ENCODE measurements around the gene CLEC16A.

Gene CLEC16A

DNA sequence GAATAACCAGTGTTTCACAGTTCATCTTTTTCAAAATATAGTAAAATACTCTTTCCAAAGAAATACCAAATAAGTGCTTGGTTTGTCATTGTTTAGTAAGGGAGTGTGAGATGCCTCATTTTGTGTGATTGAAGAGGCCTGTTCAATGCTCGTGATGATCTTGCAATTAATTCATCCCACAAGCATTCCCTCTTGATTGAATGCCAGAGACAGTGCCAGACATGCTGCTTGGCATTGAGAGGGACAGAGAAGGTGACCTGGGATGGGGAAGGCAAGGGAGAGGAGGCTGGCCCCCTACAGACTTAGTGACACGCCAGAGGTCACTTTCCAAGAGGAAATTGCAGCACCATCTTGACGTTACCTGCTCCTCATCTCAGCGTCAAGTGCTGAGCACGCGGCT is 49.3 kb downstream of the CLEC16A start:
- no peak for DNase-seq

DNA sequence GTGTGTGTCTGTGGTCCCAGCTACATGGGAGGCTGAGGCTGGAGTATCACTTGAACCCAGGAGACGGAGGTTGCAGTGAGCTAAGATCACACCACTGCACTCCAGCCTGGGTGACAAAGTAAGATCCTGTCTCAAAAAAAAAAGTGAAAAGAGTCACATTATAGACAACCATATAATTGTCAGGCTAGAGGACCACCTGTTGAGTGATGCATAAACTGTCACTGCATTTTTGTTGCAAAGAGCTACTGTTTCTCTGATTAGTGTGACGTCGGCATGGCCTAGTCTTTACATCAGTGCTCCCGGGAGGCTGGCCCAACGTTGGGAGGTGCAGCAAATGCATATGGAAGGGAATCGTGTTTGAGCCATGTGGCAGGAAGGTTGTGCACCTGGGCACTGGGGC is 50.2 kb downstream of the CLEC16A start:
- no peak for DNase-seq

DNA sequence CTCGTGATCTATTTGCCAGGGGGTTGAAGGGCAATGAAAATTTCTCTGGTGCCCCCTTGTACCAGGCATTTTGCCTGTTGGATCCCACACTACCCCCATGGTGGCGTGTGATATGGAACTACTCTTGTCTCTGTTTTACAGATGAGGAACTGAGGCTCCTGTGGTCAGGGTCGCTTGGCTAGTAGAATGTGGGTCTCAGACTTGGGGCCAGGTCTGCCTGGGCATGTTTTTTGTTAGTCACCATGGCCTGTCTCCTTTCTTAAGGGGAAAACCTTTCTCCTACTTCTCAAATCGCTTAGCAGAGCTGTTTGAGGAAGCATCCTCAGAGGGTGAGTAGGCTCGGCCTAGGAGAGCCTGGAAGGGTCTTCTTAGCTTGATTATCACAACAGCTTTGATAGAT is 51.2 kb downstream of the CLEC16A start:
- DNase-seq: no peak

DNA sequence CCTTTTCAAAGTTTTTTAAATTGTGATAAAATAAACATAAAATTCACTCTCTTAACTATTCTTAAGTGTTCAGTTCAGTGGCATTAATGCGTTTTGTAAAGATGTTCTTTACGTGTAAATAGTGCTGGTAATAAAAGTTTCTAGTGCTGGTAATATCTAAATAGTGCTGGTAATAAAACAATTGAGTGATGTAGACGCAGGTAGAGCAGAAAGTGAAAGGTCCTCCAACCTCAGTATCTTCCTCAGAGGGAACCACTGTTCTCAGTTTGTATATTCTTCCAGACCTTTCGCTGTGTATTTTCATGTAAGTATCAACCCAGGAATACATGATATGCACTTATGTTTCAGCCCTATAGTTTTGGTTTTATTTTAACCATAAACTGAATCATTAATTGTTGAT is 53.1 kb downstream of the CLEC16A start:
- DNase-seq: no peak

DNA sequence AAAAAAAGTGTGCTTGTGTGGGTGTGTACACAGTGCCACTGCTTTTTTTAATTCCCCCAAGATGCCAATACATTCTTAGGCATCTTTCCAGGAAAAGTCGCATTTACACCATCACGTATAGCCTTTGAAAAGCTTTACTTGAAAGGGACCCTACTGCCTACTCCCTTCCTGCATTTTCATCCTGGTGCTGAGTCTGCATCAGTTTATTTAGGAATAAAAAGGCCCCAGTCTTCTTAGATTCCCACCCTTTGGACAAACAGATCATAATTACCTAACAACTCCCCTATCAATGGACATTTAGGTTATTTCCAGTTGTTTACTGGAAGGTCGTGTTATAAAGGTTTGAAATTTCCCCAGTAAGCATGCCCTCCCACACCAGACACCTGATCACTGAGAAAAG is 54.9 kb downstream of the CLEC16A start:
- no peak for DNase-seq

DNA sequence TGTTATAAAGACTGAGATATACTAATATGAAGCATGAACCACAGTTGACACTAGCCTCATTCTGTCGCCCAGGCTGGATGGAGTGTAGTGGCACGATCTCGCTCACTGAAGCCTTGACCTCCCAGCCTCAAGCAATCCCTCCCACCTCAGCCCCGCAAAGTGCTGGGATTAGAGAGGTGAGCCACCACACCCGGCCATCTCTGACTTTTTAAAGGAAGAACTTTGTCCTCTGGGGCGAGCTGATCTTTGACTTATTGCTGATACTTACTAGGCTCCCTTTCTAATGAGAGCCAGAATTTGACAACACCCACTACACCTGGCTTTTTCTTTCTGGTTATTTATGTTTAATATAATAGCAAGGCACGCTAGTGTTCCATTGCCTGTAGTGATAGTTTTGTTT is 57.2 kb downstream of the CLEC16A start:
- DNase-seq: no peak

DNA sequence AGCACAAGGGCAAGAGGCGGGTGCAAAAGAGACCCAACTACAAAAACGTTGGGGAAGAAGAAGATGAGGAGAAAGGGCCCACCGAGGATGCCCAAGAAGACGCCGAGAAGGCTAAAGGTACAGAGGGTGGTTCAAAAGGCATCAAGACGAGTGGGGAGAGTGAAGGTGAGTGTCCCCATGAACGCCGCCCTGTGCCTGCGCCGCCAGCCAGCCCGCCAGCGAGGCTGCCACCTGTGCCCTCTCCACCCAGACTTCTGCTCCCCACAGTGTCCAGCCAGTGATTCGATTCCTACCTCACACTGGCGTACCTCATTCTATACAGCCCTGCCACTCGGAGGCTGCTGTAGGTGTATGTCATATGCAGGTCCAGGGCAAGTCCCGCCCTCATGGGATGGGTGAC is 58.8 kb downstream of the CLEC16A start:
- no peak for DNase-seq

DNA sequence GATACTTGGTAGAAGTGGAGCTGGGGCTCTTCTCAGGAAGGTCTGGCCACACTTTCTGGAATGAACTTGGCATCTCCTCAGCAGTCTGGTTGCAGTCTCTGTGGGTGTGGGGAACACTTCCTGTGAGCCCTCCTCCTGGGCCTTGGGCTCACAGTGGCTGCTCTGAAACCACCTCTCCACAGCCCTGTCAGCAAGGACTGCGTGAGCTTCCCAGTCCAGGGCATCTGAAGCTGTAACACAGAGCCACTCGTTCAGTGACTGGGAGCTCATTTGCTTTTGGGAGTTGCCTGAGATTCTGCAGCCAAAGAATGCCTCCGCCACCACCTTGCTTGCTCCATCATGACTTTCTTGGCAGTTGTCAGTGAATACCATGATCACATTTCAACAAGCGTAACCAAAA is 60.0 kb downstream of the CLEC16A start:
- DNase-seq: no peak

DNA sequence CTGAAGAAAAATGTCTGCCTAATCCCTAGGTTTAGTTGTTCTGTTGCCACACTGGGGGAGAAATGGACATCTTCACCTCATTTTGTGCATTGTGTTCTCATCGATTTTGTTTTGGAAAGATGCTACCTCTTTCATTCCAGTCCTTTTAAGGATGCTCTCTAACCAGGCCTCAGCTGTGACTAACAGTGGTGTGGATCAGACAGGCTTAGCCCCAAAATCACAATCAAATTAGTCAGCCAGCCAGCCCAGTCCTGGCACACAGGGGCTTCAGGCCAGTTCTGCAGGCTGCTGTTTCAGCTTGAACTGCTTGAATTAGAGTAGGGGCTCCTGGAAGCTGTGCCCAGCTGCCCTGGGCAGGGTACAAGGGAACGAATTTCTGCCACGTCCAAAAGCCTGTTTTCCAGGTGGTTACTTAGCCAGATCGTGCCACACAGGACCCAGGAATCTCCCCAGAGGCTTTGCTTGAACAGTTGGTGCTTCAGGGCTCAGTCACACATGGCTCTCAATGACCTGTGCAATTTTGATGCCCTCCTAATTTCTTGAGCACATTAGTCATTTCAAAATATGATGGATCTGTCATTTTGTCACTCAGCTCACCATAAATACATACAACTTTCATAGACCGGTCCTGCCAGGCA is 60.7 kb downstream of the CLEC16A start:
- DNase-seq: no peak

DNA sequence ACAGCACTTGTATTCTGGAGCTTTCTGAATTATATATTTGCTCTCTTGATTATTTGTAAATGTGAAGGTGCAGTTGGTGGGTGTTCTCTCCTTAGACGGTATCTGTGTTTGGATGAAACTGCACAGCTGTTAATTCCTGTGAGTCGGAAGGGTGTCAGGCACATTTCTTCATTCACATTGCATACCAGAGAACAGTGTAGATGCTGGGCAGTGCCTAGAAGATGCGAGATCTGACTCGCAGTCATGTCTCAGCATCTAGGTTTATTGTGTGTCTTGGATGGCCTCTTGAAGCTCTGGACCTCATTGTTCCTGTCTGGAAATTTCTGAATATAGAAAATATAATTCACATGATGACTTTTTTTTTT is 61.2 kb downstream of the CLEC16A start:
- no peak for DNase-seq

DNA sequence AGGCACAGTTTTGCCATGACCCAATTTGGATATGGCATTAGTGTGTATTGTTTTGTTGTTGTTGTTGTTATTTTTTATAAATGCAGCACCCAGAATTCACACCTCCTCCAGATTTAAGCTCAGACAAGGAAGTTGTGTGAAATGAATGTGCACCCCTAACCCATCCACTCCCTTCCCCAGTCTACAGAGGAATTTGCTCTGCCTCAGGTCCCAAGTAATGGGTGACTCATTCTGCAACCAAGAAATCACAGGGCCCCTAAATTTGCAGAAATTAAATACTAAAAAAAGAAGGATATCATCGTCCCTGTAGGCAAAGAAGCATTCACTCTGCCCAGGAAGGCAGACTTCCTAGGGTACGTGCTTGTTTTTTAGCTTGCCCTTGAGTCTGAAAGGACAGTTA is 62.3 kb downstream of the CLEC16A start:
- DNase-seq: no peak

DNA sequence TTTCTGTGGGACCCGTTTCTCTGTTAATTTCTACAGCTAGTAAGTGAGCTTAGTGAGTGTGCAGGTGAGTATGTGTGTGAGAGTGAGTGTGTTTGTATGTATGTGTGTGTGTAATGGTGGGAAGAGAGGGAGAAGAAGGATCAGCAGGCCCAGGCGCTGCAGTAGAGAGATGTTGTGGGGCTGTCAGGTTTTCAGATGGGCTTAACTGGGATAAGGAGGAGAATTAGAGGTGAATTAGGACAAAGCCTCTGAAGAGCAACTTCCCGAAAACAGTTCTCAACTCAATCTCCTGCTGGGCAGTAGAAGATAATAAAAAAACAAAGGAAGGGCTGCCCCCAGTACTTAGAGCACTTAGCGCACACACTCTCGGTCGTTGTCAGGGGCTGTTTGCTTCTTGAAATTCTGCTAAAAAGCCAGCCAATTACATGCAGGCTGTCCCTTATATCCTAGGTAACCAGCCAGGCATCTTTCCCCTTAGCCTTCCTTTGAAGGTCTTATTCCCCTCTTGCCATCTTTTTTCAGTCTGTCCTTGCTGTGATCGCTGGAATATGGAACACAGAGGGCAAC is 63.4 kb downstream of the CLEC16A start:
- no peak for DNase-seq

DNA sequence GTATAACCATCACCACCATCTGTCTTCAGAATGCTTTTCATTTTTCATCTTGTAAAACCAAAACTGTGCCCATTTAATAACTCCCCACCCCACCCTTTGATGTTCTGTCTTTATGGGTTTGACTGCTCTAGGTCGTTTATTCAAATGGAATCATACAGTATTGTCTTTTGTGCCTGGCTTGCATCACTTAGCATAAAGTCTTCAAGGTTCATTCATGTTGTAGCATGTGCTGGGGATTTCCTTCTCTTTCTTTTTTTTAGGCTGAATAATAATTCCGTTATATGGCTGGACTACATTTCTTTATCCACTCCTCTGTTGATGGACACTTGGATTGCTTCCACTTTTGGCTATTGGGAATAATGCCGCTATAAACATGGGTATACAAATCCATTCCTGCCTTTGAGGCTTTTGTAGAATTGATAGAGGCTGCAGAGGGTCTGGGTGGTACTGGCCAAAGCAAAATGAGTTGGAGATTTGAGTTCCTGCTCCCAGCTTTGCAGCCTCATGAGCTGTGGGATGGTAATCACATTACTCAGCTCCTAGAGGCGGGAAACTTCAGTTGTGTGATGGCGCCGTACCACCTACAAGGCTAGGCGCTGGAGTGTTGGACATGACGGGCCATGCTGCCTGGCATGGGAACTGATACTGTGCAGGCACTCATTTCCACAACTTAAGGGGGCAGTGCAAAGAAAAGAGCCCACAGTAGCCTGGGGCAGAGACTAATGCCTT is 64.8 kb downstream of the CLEC16A start:
- DNase-seq: no peak

DNA sequence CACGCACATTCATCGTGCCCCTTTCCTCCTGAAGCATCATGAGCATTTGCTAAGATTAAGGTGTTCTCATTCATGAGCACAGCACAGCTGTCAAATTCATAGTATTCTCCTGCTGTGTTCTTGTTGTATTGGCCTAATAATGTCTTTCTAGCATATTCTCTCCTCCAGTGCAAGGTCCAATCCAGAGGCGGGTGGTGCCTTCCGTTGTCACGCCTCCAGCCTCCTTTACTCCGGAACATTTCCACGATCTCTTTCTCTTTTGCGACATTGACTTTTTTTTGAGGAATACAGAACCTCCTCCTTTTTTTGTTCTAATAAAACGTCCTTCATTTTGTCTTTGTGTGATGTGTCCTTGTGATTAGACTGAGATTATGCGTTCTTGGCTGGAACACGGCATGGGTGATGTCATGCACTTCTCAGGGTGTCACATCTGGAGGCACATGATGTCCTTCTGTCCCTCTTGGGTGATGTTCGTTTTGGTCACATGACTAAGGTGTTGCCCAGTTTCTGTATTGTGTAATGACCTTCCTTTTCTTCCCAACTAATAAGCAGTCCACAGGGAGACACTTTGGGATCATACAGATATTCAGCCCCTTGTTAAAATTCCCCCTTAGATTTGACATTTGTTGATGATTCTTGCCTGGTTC is 66.3 kb downstream of the CLEC16A start:
- DNase-seq: no peak

DNA sequence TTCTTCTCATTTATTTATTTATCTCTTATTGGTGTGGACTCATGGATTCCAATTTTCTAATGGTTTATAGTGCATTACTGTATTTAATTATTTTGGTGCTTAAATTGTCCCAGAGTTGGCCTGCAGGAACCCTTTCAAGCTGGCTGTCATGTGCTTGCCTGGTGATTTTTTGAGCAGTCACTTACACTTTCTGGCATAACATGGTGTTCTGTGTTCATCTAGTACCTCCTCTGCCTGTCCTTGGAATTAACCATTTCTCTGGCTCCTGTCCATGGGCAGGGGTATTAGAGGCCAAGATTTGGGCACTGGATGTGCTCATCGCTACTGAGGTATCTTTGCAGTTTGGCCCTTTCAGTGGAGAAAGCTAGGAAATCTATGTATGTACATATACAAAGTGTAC is 67.0 kb downstream of the CLEC16A start:
- no peak for DNase-seq

DNA sequence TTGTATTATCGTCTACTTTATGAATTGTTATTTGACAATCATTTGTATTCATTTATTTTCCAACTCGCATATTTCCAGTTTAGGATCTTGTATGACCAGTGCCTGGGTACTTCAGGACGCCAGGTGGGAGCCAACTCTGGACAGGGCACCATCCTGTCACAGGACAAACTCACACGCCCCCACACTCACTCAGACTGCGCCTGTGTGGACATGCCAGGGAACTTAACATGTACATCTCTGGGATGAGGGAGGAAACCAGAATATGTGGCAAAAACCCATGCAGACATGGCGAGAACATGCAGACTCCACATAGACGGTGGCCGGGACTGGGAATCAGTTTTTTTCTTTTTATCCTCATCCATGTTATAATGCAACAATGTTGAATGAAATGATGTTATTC is 68.5 kb downstream of the CLEC16A start:
- no peak for DNase-seq

DNA sequence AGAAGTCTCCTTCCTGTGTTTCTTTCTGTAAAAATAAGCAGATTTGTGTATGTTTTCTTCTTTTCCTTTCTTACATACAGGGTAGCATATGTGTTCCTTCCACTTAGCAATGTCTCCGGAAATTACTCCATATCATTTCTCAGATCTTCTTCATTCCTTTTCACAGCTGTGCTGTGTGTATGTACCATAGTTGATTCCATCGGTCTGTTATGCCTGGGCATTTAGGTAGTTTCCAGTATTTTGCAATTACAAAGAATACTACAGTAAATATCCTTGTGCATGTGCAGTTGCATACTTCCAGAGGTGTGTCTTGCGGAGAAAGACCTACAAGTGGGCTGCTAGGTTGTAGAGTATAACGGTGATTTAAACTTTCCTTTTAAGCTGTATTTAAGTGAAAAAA is 69.8 kb downstream of the CLEC16A start:
- no peak for DNase-seq

DNA sequence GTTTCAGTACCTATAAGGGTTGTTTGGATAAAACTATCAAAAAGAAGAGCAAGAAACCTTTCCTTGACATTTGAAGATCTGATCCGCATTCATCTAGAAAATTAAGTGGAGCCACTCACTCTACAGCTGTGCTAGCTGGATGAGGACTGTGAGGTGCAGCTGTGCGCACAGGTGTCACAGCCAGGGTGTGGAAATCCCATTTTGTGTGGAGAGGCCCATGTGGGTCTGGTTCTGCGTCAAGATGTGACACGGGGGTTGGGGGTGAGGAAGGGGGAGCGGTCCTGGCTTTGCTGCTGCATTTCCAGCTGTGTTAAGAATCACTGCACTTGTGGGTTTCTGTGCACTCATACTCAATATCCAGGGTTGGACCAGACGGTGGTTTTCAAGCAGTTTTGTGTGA is 70.7 kb downstream of the CLEC16A start:
- no peak for DNase-seq

DNA sequence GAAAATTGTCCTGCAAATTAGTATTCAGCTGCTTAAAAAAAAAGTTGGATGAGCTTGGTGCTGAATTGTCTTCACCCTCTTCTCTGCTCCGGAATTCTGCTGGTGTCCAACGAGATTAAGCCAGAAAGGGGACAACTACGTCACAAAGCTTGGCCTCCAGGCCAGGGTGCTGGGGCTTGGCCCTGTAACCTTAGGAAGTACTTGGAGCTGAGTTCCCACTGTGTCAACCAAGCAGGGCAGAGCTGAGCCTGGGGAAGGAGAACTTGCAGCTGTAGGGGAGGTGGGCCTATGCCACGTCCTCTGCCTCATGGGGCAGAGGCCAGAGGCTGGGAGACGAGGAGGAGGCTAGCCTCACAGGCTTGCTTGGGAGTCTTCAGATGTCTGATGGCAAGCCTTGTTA is 71.2 kb downstream of the CLEC16A start:
- DNase-seq: no peak

DNA sequence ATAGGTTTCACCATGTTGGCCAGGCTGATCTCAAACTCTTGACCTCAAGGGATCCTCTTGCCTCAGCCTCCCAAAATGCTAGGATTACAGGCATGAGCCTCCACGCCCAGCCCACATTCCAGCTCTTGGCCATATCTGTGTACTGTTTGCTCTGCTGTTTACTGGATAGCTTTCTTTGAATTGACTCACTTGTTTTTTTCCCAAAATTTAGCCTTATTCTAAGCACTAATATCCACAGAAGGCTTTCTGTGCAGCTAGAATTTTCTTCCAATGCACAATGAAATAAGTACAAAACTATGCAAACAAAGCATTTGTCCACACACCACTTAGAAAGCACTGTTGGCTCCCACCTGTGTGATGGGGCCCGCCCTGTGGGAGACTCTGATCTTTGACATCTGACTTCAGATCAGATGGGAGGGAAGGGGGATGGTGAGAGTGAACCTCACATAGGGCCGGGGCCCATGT is 72.2 kb downstream of the CLEC16A start:
- no peak for DNase-seq

DNA sequence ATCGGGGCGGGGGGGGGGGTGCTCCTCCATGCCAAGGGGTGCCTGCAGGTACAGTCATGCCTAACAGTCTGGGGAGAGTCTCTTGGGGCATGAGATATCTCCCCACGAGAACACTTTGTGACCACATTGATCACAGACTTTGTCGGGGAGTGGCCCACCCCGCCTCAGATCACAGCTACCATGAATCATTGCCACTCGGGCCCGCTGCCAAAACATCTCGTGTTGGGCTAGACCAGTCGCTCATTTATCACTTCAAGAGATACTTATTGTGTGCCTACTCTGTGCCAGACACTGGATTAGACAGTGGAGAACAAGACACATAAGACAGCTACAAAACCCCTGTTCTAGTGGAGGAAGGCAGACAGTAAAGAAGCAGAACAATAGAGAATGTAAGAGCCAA is 72.6 kb downstream of the CLEC16A start:
- DNase-seq: peak in 1 of 4 experiments; percentile 1

DNA sequence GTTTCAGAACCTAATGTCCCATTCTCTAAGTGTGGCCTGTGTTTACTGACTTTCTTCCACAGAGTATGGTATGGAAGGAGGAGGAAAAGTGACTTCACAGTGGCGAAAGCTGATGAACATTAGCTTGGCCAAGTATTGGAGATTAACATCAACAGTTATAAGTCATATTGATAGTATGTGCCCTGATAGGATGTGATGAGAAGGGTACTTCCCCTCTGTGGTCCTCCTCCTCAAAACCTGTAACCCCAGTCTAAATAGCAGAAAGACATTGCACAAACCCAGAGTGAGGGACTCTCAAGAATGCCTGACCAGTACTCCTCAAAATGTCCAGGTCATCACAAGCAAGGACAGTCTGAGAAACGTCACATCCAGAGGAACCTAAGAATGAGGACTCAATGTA is 73.1 kb downstream of the CLEC16A start:
- DNase-seq: no peak

DNA sequence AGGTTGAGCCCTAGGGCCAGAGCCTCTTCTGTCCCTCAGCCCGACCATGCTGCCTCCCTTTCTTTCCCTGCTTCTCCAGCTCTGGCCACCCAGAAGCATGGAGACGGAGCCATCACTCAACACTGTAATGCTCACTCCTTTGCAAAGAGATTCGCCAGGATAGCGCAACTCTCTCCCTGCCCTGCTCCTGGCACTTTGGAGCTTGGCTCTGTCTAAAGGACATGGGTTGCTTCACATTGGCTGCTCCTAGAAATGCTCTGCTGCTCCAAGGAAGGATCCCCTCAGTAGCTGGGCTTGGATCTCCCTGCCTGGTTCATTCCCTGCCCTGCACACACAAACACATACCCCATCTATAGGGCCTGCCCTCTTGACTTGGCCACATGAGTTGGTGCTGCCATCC is 76.0 kb downstream of the CLEC16A start:
- no peak for DNase-seq

Measured in activated CD4-positive, CD25-positive, alpha-beta regulatory T cell (primary cell).